ENCODE results near the gene MS4A4E. TPM values are rescaled to one million over a fixed set of nuclear protein-coding genes. Genes with fewer than 3 reads are reported as not detected.
A peak's percentile ranks its signal among the peaks of the same experiment; 100 is the strongest.

The MS4A4E gene
- polyA plus RNA-seq, 1 donor (not counting 4 experiments of a cell fraction or from before 2014, with no cell fraction given), result not detected

DNA sequence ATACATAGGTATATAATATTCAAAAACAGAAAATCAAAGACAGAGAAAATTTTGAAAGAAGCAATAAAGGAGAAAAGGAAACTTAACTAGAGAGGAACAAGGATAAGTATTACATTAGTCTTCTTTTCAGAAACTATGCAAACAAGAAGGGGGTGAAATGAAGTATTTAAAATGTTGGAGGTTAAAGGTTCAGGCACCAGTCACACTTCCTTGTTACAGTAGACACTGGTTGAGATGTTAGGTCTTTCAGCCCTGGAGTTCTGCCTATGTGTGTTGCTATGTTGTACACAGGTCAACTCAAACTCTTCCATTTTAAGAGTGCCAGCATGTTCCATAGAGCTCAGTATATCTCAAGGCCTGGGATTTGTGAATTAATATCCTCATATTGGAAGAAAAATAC, 31.5 kb upstream of the MS4A4E start:
- Histone ChIP-seq H3K79me2 (ENCODE audit: control insufficient read depth, insufficient read depth, low read length) (no peaks in the 10 kb centered on the region), H3K9me1 (ENCODE audit: control insufficient read depth, extremely low read depth, insufficient read depth, low read length) (no peaks in the 10 kb centered on the region), H2AFZ (ENCODE audit: control insufficient read depth, low read length) (no peak overlapping the region), H3K4me3 (ENCODE audit: control insufficient read depth in 2 of 3, extremely low read depth in 1 of 3, insufficient read depth in 2 of 3, low read depth in 1 of 3, low read length in 3 of 3) (no peak overlapping the region), H3K27me3 (ENCODE audit: control insufficient read depth, extremely low read depth, insufficient read depth, low read length) (no peaks in the 10 kb centered on the region), H3K4me2 (ENCODE audit: control insufficient read depth, extremely low read depth, insufficient read depth, low read depth, low read length) (no peak overlapping the region), H3K4me1 (ENCODE audit: control insufficient read depth, extremely low read depth, insufficient read depth, low read length) (no peaks in the 10 kb centered on the region), H3K27ac (ENCODE audit: control insufficient read depth, insufficient read depth, low read length) (no peak overlapping the region), H3K36me3 (ENCODE audit: control insufficient read depth in 2 of 2, extremely low read depth in 1 of 2, insufficient read depth in 2 of 2, low read length in 2 of 2) (no peaks in the 10 kb centered on the region), H4K20me1 (ENCODE audit: control insufficient read depth, extremely low read depth, insufficient read depth, low read length) (no peaks in the 10 kb centered on the region), H3K9ac (ENCODE audit: control insufficient read depth, extremely low read depth, insufficient read depth, low read length) (no peak overlapping the region), H3K9me3 (ENCODE audit: control insufficient read depth, low read depth, low read length) (no peaks in the 10 kb centered on the region)
- DNase-seq (ENCODE audit: low read depth, low spot score) (no peak), FAIRE-seq (no peak)
- TF ChIP-seq EZH2 (IDR thresholded peaks at IDR 0.05; ENCODE audit: low read length), result no peak
- TF ChIP-seq, protein P1, sequence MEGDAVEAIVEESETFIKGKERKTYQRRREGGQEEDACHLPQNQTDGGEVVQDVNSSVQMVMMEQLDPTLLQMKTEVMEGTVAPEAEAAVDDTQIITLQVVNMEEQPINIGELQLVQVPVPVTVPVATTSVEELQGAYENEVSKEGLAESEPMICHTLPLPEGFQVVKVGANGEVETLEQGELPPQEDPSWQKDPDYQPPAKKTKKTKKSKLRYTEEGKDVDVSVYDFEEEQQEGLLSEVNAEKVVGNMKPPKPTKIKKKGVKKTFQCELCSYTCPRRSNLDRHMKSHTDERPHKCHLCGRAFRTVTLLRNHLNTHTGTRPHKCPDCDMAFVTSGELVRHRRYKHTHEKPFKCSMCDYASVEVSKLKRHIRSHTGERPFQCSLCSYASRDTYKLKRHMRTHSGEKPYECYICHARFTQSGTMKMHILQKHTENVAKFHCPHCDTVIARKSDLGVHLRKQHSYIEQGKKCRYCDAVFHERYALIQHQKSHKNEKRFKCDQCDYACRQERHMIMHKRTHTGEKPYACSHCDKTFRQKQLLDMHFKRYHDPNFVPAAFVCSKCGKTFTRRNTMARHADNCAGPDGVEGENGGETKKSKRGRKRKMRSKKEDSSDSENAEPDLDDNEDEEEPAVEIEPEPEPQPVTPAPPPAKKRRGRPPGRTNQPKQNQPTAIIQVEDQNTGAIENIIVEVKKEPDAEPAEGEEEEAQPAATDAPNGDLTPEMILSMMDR (optimal IDR thresholded peaks at IDR 0.05 in 1 of 3, IDR thresholded peaks at IDR 0.05 in 1 of 3, conservative IDR thresholded peaks at IDR 0.05 in 1 of 3; ENCODE audit: extremely low read depth in 1 of 3, insufficient read depth in 2 of 3, low read length in 3 of 3), result no peak
- dilution Hi-C loops (cut with MboI; ENCODE audit: extremely low pct_ligation_motif_present, low sequenced_read_pairs), result no loop called here

DNA sequence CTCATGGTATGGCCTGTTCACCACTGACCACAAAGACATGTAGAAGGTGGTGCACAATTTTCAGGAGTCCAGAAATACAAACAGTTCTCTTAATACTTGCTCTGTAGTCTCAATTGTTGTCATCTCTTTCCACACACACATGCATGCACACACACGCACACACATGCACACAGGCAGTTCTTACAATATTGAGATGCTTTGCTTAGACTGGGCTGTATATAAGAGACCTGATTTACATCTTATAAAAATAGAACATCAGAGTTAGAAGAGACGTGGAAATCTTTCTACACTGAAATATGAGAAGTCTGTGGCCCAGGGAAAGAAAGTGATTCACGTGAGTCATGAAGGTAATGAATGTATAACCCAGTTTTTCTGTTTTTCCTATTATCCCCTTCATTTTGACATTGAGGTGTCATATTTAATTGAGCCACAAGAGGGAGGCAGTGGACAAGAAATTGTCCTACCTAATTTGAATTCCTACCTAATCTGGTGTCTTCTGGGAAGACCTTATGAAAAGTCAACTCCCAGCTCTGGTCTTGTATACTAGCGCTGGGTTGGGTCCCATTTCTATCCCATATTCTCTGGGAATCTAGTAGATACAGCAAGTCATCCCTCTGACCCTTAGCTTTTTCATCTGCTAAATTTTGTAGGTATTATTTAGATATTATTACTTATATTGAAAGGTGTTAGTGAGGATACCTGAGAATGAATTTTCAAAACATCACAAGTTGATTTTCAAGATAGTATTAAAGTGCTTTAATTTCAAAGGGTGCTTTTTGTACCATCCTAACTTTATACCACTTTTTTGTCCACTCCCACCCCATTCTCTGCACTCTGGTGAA, 22.7 kb upstream of the MS4A4E start:
- dilution Hi-C loops (cut with MboI; ENCODE audit: extremely low pct_ligation_motif_present, low sequenced_read_pairs), result no loop called here
- no peak for TF ChIP-seq EZH2 (IDR thresholded peaks at IDR 0.05; ENCODE audit: low read length)
- TF ChIP-seq, protein P1 (optimal IDR thresholded peaks at IDR 0.05 in 1 of 3, IDR thresholded peaks at IDR 0.05 in 1 of 3, conservative IDR thresholded peaks at IDR 0.05 in 1 of 3; ENCODE audit: extremely low read depth in 1 of 3, insufficient read depth in 2 of 3, low read length in 3 of 3), result peak in 2 of 3 experiments; percentile 35 to 53
- no peak overlapping the region for H3K4me2 ChIP-seq (ENCODE audit: control insufficient read depth, extremely low read depth, insufficient read depth, low read depth, low read length)
- no peak overlapping the region for H3K9ac ChIP-seq (ENCODE audit: control insufficient read depth, extremely low read depth, insufficient read depth, low read length)
- DNase-seq (ENCODE audit: low read depth, low spot score), result no peak
- no peaks in the 10 kb centered on the region for H3K4me1 ChIP-seq (ENCODE audit: control insufficient read depth, extremely low read depth, insufficient read depth, low read length)
- no peaks in the 10 kb centered on the region for H3K36me3 ChIP-seq (ENCODE audit: control insufficient read depth in 2 of 2, extremely low read depth in 1 of 2, insufficient read depth in 2 of 2, low read length in 2 of 2)
- H3K79me2 ChIP-seq (ENCODE audit: control insufficient read depth, insufficient read depth, low read length), result no peaks in the 10 kb centered on the region
- no peaks in the 10 kb centered on the region for H3K9me3 ChIP-seq (ENCODE audit: control insufficient read depth, low read depth, low read length)
- H3K27ac ChIP-seq (ENCODE audit: control insufficient read depth, insufficient read depth, low read length), result no peak overlapping the region
- H4K20me1 ChIP-seq (ENCODE audit: control insufficient read depth, extremely low read depth, insufficient read depth, low read length), result no peaks in the 10 kb centered on the region
- no peaks in the 10 kb centered on the region for H3K9me1 ChIP-seq (ENCODE audit: control insufficient read depth, extremely low read depth, insufficient read depth, low read length)
- peak; percentile 36 for FAIRE-seq
- H3K27me3 ChIP-seq (ENCODE audit: control insufficient read depth, extremely low read depth, insufficient read depth, low read length), result no peaks in the 10 kb centered on the region
- no peak overlapping the region for H2AFZ ChIP-seq (ENCODE audit: control insufficient read depth, low read length)
- H3K4me3 ChIP-seq (ENCODE audit: control insufficient read depth in 2 of 3, extremely low read depth in 1 of 3, insufficient read depth in 2 of 3, low read depth in 1 of 3, low read length in 3 of 3), result no peak overlapping the region
